Mucosa of descending colon (tissue), 3 donors: ENCODE data around the gene CYGB. TPM values are rescaled to one million over a fixed set of nuclear protein-coding genes. Genes with fewer than 3 reads are reported as not detected.

ENCODE experiments used
- ATAC-seq: fragments of 200-7000 bp; cut with Tn5 transposase; one replicate; pipeline ENCODE4 v1.9.1; 2020; ENCODE audit warnings: mild to moderate bottlenecking, moderate library complexity
- DNase-seq, 3 donors: peaks; one replicate each; pipeline ENCODE4 v3.0.0-alpha.2; 2020
- H3K36me3 ChIP-seq: fragments of 200-600 bp; one replicate; pipeline ENCODE4 v1.8.0; 2021; ENCODE audit warnings: low read depth, mild to moderate bottlenecking
- H3K4me1 ChIP-seq: fragments of 200-600 bp; one replicate; pipeline ENCODE4 v1.8.0; 2021; ENCODE audit warnings: low read depth, mild to moderate bottlenecking
- H3K4me3 ChIP-seq: fragments of 200-600 bp; one replicate; pipeline ENCODE4 v1.8.0; 2021; ENCODE audit warnings: mild to moderate bottlenecking
- H3K9me3 ChIP-seq: fragments of 200-600 bp; one replicate; pipeline ENCODE4 v1.8.0; 2021; ENCODE audit warnings: mild to moderate bottlenecking
- intact Hi-C, 2 donors: fragments of 100-400 bp; cut with DNase I in 1 of 2; cut with micrococcal nuclease in 1 of 2; formaldehyde crosslinking; loops; one replicate each; pipeline versions ENCODE4 v1.11.0 to v1.11.1; 2022; cut with DNase I, micrococcal nuclease
- total RNA-seq, 3 donors: library from RNA; stranded (reverse); fragmentation: NEBNext Ultra II Directional in 2 of 3; extraction: Animal tissue kit (Norgen Biotek cat#: 25700) in 2 of 3; gene quantifications; one replicate each; pipeline versions ENCODE4 v1.2.1 to v1.2.4, GENCODE V29; 2021 to 2023
- TF ChIP-seq, protein P1 (sequence below): fragments of 200-600 bp; IDR thresholded peaks from one replicate; pipeline ENCODE4 v1.8.0; 2022; ENCODE audit warnings: antibody characterized with exemption, mild to moderate bottlenecking
- donor health status: DM: no; HTN: no; CAD: no; lungs with moderate emphysema.
- donor health status: DM: no; HTN: no; CAD: no.
- donor health status: DM: no; HTN: yes; CAD: no.

The CYGB gene
- total RNA-seq, 3 donors from 2014 or later, result 10.6 to 24.0 (median 15.1) TPM

DNA sequence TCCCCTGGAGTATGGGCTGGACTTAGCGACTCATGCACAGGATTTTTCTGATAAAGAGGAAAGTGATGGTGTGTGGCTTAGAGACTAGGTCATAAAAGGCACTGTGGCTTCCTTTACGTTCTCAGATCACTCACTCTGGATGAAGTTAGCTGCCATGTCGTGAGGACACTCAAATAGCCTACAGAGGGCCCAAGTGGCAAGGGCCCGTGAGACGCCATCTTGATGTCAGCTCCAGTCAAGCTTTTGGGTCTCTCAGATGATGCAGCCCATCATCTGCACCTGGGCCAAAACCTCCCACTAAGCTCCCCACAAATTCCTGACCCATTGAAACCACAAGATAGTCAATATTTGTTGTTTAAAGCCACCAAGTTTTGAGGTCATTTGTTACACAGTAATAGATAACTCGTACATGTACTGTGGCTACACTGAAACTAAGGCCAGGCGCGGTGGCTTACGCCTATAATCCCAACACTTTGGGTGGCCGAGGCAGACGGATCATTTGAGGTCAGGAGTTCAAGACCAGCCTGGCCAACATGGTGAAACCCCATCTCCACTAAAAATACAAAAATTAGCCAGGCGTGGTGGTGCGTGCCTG is 33.5 kb upstream of the CYGB start:
- no peak for DNase-seq
- Histone ChIP-seq H3K4me1 (no peaks in the 10 kb centered on the region), H3K9me3 (no peaks in the 10 kb centered on the region), H3K36me3 (no peaks in the 10 kb centered on the region), H3K4me3 (no peak overlapping the region)
- TF ChIP-seq, protein P1, sequence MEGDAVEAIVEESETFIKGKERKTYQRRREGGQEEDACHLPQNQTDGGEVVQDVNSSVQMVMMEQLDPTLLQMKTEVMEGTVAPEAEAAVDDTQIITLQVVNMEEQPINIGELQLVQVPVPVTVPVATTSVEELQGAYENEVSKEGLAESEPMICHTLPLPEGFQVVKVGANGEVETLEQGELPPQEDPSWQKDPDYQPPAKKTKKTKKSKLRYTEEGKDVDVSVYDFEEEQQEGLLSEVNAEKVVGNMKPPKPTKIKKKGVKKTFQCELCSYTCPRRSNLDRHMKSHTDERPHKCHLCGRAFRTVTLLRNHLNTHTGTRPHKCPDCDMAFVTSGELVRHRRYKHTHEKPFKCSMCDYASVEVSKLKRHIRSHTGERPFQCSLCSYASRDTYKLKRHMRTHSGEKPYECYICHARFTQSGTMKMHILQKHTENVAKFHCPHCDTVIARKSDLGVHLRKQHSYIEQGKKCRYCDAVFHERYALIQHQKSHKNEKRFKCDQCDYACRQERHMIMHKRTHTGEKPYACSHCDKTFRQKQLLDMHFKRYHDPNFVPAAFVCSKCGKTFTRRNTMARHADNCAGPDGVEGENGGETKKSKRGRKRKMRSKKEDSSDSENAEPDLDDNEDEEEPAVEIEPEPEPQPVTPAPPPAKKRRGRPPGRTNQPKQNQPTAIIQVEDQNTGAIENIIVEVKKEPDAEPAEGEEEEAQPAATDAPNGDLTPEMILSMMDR, result no peak
- ATAC-seq, result no peak
- intact Hi-C loops, result no loop called here

DNA sequence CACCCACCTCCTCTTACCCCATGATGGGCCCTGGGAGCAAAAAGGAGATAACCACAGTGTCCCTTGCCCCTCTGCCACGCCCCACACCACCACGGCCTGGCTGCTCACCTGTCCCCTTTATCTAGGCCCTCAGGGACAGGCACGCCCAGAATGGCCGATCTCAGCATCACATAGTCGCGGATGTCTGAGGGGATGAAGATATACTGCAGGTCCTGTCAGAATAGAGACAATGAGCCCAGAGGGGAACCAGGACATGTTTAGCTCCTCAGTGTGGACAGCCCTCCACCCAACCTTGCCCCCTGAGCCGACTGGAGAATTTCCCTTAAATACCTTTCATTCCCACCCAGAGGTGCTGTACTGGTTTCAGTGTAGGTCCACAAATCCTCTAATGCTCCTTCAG is 32.9 kb upstream of the CYGB start:
- Histone ChIP-seq H3K36me3 (no peaks in the 10 kb centered on the region), H3K4me3 (no peak overlapping the region), H3K9me3 (no peaks in the 10 kb centered on the region), H3K4me1 (no peaks in the 10 kb centered on the region)
- intact Hi-C loops, result no loop called here
- TF ChIP-seq, protein P1, result no peak
- DNase-seq (no peak), ATAC-seq (no peak)

DNA sequence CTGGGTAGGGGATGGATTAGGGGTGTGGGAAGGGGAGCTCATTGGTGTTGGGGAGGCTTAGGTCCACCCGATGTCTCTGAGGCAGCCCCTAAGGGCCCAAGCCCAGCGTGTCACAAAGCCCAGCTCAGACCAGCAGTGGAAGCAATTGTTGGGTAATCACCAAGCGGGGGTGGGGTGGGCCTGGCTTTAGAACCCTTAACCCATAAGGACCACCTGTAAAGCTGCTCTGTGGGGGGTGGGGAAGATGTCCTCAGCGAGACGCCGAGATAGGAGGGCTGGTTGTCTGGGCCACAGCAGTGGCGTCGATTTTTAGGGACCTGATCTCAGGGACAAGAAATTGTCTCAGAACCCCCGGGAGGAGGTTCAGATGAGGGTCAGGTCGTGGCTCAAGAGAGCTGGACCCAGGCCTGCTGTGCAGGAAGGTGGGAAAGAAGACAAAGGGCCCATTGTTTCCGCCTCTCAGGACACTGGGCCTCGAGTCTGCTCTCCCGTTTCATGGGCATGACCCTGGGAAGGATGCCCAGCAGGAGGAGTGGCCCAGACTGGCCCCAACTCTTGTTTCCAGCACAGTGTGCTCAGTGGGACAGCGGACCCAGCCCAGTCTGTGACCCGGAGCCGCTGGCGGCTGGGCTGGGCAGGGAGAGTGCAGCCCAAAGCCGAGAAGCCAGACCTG is 32.2 kb upstream of the CYGB start:
- intact Hi-C loops, result no loop called here
- TF ChIP-seq, protein P1, result no peak
- Histone ChIP-seq H3K4me3 (no peak overlapping the region), H3K4me1 (no peaks in the 10 kb centered on the region), H3K36me3 (no peaks in the 10 kb centered on the region), H3K9me3 (no peaks in the 10 kb centered on the region)
- ATAC-seq (peak; percentile 5), DNase-seq (no peak)

DNA sequence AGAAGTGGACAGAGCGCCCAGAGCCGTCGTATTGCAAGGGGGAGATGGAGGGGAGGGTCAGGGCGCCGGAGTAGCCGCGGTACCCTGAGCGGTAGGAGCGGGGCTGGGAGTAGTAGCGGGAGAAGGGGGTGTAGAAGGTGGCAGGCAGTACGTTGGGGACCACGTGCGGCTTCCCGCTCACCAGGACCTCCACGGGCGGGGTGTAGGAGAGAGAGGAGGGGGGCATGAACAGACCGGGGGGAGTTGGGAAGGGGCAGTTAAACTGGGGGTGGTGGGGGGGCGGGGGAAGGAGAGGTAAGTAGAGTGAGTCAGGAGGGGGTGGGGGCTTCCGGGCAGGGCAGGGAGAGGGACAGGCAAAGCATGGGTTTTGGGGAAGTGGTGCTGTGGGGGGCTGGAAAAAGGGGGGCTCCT is 31.3 kb upstream of the CYGB start:
- no peak for DNase-seq
- no peaks in the 10 kb centered on the region for H3K4me1 ChIP-seq
- TF ChIP-seq, protein P1, result no peak
- intact Hi-C loops, result no loop called here
- H3K4me3 ChIP-seq, result no peak overlapping the region
- no peak for ATAC-seq
- no peaks in the 10 kb centered on the region for H3K36me3 ChIP-seq
- H3K9me3 ChIP-seq, result no peaks in the 10 kb centered on the region

DNA sequence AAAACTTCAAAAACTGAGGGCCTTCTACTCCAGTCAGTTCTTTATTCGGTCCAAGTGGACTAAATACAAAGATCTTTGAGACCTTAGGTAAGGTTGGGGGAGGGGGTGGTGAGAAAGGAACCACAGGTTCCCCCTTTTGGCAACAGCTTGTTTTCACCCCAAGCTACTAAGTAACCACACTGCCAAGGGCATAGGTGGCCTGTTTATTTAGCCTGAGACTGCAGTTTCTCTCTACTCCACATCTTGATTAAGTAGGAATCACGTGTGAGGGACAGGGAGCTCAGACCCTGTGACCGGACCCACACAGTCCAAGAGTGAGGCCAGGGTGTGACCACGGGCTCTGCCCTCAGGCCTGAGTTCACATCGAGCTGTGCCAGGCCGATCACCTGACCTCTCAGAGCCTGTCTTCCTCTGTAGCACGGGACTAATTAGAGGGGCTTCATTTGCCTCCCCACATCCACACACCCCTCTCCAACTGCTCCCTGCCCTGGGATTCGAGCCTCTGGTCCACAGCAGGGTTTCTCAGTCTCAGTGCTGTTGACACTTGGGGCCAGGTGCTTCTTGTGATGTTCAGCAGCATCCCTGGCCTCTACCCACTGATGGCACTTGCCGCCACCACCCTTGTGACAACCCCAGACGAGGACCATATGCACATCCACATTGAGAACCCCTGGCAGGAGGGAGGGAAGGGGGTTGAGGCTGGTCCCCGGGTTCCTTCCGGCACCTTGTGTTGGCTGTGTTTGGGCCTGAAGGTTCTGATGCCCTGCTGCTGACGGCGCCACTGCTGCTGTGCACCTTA is 30.3 kb upstream of the CYGB start:
- Histone ChIP-seq H3K4me1 (no peaks in the 10 kb centered on the region), H3K4me3 (no peak overlapping the region), H3K9me3 (no peaks in the 10 kb centered on the region), H3K36me3 (no peaks in the 10 kb centered on the region)
- ATAC-seq (peak; percentile 17), DNase-seq (no peak)
- TF ChIP-seq, protein P1, result no peak
- intact Hi-C loops, result no loop called here
